Duodenal mucosa (tissue), 2 donors: ENCODE data around the gene MGST2.
A peak's percentile ranks its signal among the peaks of the same experiment; 100 is the strongest.

Experiments used
- H3K27ac ChIP-seq: one replicate; pipeline ENCODE4 v1.7.0; 2013; ENCODE audit warnings: low read depth, low read length
- H3K27me3 ChIP-seq, 2 donors: one replicate each; pipeline ENCODE4 v1.7.0; 2013; ENCODE audit warnings: low read length in 2 of 2, control low read depth in 1 of 2; ENCODE audit not compliant: insufficient read depth in 2 of 2, control insufficient read depth in 1 of 2
- H3K36me3 ChIP-seq, 2 donors: one replicate each; pipeline ENCODE4 v1.7.0; 2013; ENCODE audit warnings: low read length in 2 of 2, control low read depth in 1 of 2; ENCODE audit not compliant: insufficient read depth in 2 of 2, control insufficient read depth in 1 of 2
- H3K4me1 ChIP-seq, 2 donors: one replicate each; pipeline ENCODE4 v1.7.0; 2013; ENCODE audit warnings: low read length in 2 of 2, control low read depth in 1 of 2; ENCODE audit not compliant: insufficient read depth in 2 of 2, control insufficient read depth in 1 of 2
- H3K4me3 ChIP-seq, 2 donors: one replicate each; pipeline ENCODE4 v1.7.0; 2013; ENCODE audit warnings: low read length in 2 of 2, low read depth in 1 of 2
- H3K9ac ChIP-seq, 2 donors: one replicate each; pipeline ENCODE4 v1.7.0; 2013; ENCODE audit warnings: low read length in 2 of 2, low read depth in 1 of 2
- H3K9me3 ChIP-seq, 2 donors: one replicate each; pipeline ENCODE4 v1.7.0; 2013; ENCODE audit warnings: low read length in 2 of 2, control low read depth in 1 of 2; ENCODE audit not compliant: control insufficient read depth in 1 of 2

Gene MGST2

GRCh38 chr4:139669335-139669734, 3.7 kb downstream of the MGST2 start:
- H3K9me3 ChIP-seq = no peaks in the 10 kb centered on the region
- H3K27ac ChIP-seq = no peak overlapping the region
- no peak overlapping the region for H3K9ac ChIP-seq
- H3K36me3 ChIP-seq = peaks cover 0 to 8% of the 10 kb centered on the region in 2 donors
- peak overlapping the region in 1 of 2 donors; percentile 34 for H3K4me3 ChIP-seq
- H3K27me3 ChIP-seq = no peaks in the 10 kb centered on the region
- peaks cover 46% of the 10 kb centered on the region in 2 donors for H3K4me1 ChIP-seq

- peaks cover 0 to 8% of the 10 kb centered on the region in 2 donors for H3K36me3 ChIP-seq
- H3K4me3 ChIP-seq = no peak overlapping the region
- H3K9me3 ChIP-seq = no peaks in the 10 kb centered on the region
- H3K9ac ChIP-seq = no peak overlapping the region
- H3K27me3 ChIP-seq = no peaks in the 10 kb centered on the region
- H3K4me1 ChIP-seq = peaks cover 40% of the 10 kb centered on the region in 2 donors
- H3K27ac ChIP-seq = no peak overlapping the region
Observed at GRCh38 chr4:139669890-139670289, 4.3 kb downstream of the MGST2 start.

GRCh38 chr4:139670775-139671174, 5.2 kb downstream of the MGST2 start:
- no peaks in the 10 kb centered on the region for H3K27me3 ChIP-seq
- no peak overlapping the region for H3K27ac ChIP-seq
- H3K9me3 ChIP-seq = no peaks in the 10 kb centered on the region
- H3K36me3 ChIP-seq = peaks cover 0 to 8% of the 10 kb centered on the region in 2 donors
- H3K4me1 ChIP-seq = peaks cover 34 to 35% of the 10 kb centered on the region in 2 donors
- no peak overlapping the region for H3K4me3 ChIP-seq
- H3K9ac ChIP-seq = no peak overlapping the region

GRCh38 chr4:139672215-139672614, 6.6 kb downstream of the MGST2 start:
- Histone ChIP-seq H3K27me3 (no peaks in the 10 kb centered on the region), H3K9ac (no peak overlapping the region), H3K27ac (no peak overlapping the region), H3K36me3 (peaks cover 2 to 16% of the 10 kb centered on the region in 2 donors), H3K4me3 (no peak overlapping the region), H3K9me3 (no peaks in the 10 kb centered on the region), H3K4me1 (peaks cover 27 to 35% of the 10 kb centered on the region in 2 donors)

- Histone ChIP-seq H3K27me3 (no peaks in the 10 kb centered on the region), H3K9me3 (no peaks in the 10 kb centered on the region), H3K9ac (no peak overlapping the region), H3K27ac (no peak overlapping the region), H3K4me1 (peaks cover 23 to 34% of the 10 kb centered on the region in 2 donors), H3K36me3 (peaks cover 2 to 16% of the 10 kb centered on the region in 2 donors), H3K4me3 (no peak overlapping the region)
Observed at GRCh38 chr4:139672732-139673131, 7.1 kb downstream of the MGST2 start.

- H3K4me1 ChIP-seq = peaks cover 7 to 15% of the 10 kb centered on the region in 2 donors
- H3K9ac ChIP-seq = no peak overlapping the region
- no peaks in the 10 kb centered on the region for H3K27me3 ChIP-seq
- no peak overlapping the region for H3K4me3 ChIP-seq
- H3K9me3 ChIP-seq = no peaks in the 10 kb centered on the region
- peaks cover 16 to 34% of the 10 kb centered on the region in 2 donors for H3K36me3 ChIP-seq
- no peak overlapping the region for H3K27ac ChIP-seq
Observed at GRCh38 chr4:139674875-139675550, 9.4 kb downstream of the MGST2 start.

- Histone ChIP-seq H3K27me3 (no peaks in the 10 kb centered on the region), H3K4me3 (no peak overlapping the region), H3K9ac (no peak overlapping the region), H3K36me3 (peaks cover 16 to 36% of the 10 kb centered on the region in 2 donors), H3K27ac (no peak overlapping the region), H3K4me1 (peaks cover under 1 to 12% of the 10 kb centered on the region in 2 donors), H3K9me3 (no peaks in the 10 kb centered on the region)
Observed at GRCh38 chr4:139675651-139676050, 10.0 kb downstream of the MGST2 start.

GRCh38 chr4:139676365-139676764, 10.7 kb downstream of the MGST2 start:
- no peaks in the 10 kb centered on the region for H3K9me3 ChIP-seq
- H3K36me3 ChIP-seq = peaks cover 16 to 39% of the 10 kb centered on the region in 2 donors
- no peak overlapping the region for H3K4me3 ChIP-seq
- no peaks in the 10 kb centered on the region for H3K27me3 ChIP-seq
- peaks cover 0 to 6% of the 10 kb centered on the region in 2 donors for H3K4me1 ChIP-seq
- H3K27ac ChIP-seq = no peak overlapping the region
- H3K9ac ChIP-seq = no peak overlapping the region

GRCh38 chr4:139676913-139677585, 11.4 kb downstream of the MGST2 start:
- no peak overlapping the region for H3K9ac ChIP-seq
- no peaks in the 10 kb centered on the region for H3K27me3 ChIP-seq
- H3K9me3 ChIP-seq = no peaks in the 10 kb centered on the region
- peaks cover 0 to 7% of the 10 kb centered on the region in 2 donors for H3K4me1 ChIP-seq
- peaks cover 16 to 35% of the 10 kb centered on the region in 2 donors for H3K36me3 ChIP-seq
- no peak overlapping the region for H3K27ac ChIP-seq
- no peak overlapping the region for H3K4me3 ChIP-seq

GRCh38 chr4:139682309-139682708, 16.7 kb downstream of the MGST2 start:
- Histone ChIP-seq H3K4me1 (peaks cover 24 to 27% of the 10 kb centered on the region in 2 donors), H3K36me3 (peaks cover 14 to 37% of the 10 kb centered on the region in 2 donors), H3K4me3 (no peak overlapping the region), H3K27ac (no peak overlapping the region), H3K9ac (no peak overlapping the region), H3K9me3 (no peaks in the 10 kb centered on the region), H3K27me3 (no peaks in the 10 kb centered on the region)
